GM08714 (cell line): Measurements from ENCODE around the gene PAPLN.

Experiments used
- H3K4me3 ChIP-seq: fragments of 200-500 bp; sonication (Bioruptor generic); 2 replicates; pipeline ENCODE4 v1.5.1; 2014; ENCODE audit warnings: mild to moderate bottlenecking, low read length, inconsistent platforms
- ZNF274 ChIP-seq: IDR thresholded peaks from 2 replicates; pipeline ENCODE4 v1.6.1; 2012; ENCODE audit warnings: mild to moderate bottlenecking, low read depth, low read length

PAPLN gene

GRCh38 chr14:73220634-73221033, 16.7 kb upstream of the PAPLN start:
- no peak for TF ChIP-seq ZNF274
- no peak overlapping the region for H3K4me3 ChIP-seq

DNA sequence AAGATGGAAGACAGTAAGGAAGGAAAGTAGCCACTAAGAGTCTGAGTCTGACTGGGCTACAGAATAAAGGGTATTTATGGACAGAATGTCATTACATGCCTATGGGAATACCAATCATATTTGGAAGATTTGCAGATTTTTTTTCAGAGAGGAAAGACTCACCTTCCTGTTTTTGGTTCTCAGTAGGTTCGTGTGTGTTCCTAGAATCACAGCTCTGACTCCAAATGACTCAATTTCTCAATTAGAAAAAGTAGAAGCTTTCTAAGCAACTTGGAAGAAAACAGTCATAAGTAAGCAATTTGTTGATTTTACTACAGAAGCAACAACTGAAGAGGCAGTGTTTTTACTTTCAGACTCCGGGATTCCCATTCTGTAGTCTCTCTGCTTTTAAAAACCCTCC, 15.4 kb upstream of the PAPLN start:
- TF ChIP-seq ZNF274 = no peak
- H3K4me3 ChIP-seq = no peak overlapping the region

- no peak overlapping the region for H3K4me3 ChIP-seq
- TF ChIP-seq ZNF274 = no peak
Observed at GRCh38 chr14:73223049-73223448, 14.3 kb upstream of the PAPLN start.

- no peak overlapping the region for H3K4me3 ChIP-seq
- TF ChIP-seq ZNF274 = no peak
Observed at GRCh38 chr14:73225496-73225895, 11.8 kb upstream of the PAPLN start.

DNA sequence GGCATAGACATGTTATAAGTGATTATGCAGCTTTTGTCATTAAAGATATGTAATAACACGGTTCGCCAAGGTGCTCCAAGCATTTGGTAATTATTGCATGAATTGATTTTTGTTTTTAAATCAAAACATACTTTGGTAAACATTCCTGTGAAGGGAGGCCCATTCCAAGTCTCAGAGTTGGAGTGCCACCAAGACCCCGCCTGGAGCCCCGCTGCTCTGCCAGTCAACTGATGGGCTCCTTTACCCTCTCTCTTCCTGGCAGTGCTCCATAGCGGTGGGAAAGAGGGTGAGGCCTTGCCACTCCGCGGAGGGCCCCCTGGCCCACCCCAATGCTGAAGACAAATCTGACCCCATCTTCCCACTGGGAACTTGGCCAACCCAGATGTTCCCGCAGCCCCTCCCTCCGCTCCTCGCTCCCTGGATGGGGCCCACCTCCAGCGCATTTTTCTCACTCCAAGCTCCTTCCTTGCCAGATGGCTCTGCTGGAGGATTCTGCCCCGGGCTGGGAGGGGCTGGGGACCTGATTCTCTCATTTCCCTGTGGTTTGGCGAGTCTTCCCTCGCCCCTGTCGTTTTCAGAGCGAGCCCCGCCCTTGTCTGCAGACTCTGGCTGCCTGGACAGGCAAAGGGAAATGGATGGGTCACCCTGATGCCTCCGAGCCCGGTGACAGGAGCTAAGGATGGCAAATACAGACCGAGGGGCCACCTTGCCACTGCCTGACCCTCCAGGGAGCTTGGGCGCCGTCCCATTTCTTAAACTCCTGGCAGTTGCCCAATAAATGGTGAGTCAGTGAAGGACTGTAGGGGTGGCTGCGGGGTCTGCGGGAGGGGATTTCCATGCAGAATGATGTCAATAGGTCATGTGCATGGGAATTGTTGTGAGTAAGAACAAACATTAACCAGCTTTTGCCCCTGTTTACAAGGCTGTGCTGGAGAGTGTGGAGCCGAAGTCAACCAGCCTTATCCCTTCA, 9.2 kb upstream of the PAPLN start:
- H3K4me3 ChIP-seq = no peak overlapping the region
- no peak for TF ChIP-seq ZNF274

- no peak for TF ChIP-seq ZNF274
- H3K4me3 ChIP-seq = no peak overlapping the region
Observed at GRCh38 chr14:73230051-73230450, 7.3 kb upstream of the PAPLN start.

DNA sequence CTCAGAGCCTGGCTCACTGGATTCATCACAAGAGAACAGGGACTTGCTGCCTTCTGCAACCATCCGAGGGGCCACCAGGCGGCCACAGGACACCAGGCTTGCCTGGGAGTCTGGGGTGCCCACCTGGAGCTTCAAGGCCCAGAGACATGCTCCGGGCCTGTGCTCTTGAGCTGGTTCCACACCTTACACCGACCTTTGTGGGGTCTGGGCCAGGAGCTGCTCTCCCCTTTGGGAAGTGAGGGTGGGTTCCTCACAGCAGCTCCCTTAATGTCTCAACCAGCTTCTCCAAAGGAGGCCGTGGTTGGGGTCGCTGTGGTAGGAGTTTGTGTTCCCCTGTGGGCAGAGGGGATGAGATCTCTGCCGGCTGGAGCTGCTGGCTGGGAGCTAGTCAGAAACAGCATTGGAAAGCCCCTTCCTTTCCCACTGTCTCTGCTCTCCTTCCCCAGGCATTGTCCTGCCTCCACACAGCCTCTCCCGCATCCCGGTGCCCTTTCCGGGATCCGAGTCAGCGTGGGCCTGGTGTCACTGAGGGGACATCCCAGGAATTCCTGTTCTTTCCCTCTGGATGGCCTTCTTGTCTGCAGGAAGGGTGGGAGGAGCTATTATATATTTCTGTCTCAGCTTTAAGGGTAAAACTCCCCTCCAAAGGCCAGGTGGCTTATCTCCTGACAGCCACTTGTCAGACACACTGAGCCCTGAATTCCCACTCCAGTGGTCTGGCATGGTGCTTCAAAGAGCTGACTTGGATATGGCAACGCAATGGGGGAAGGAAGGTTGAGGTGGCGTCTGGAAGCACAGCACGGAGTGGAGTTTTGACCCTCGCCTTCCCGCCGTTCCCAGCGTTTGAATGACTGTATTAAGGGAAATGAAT, 5.1 kb upstream of the PAPLN start:
- no peak overlapping the region for H3K4me3 ChIP-seq
- TF ChIP-seq ZNF274 = no peak

- no peak for TF ChIP-seq ZNF274
- H3K4me3 ChIP-seq = no peak overlapping the region
Observed at GRCh38 chr14:73232984-73233383, 4.3 kb upstream of the PAPLN start.

GRCh38 chr14:73233564-73233963, 3.7 kb upstream of the PAPLN start:
- no peak overlapping the region for H3K4me3 ChIP-seq
- no peak for TF ChIP-seq ZNF274

- TF ChIP-seq ZNF274 = no peak
- no peak overlapping the region for H3K4me3 ChIP-seq
Observed at GRCh38 chr14:73234029-73234428, 3.3 kb upstream of the PAPLN start.

GRCh38 chr14:73234586-73235394, 2.5 kb upstream of the PAPLN start:
- H3K4me3 ChIP-seq = no peak overlapping the region
- TF ChIP-seq ZNF274 = no peak

DNA sequence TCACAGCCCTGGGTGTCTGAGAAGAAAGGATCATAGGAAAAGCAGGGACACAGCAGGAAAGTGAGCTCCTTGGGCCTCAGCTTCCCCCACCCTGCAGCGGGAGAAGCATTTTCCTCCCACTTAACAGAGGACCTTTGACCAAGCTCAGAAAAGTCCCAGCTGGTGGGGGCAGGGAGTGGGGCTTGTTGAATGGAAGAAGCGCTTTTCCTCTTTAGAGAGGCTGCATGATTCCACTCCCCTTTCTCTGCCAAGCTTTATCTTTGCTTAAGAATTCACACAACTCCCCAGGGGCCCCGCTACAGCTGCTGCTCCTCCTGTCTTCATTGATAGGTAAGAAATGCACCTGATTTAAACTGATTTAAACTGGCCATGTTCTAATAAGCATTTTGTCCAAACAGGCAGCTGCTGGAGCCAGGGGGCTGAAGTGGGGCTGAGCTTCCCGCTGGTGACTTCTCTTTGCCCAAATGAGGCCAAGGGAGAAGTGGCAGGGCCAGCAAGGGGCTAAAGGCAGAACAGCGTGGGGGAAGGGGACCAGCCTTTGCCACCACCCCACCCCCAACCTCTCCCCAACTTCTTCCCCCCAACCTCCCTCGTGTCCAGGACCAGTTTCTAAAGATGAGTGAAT, 1.7 kb upstream of the PAPLN start:
- no peak for TF ChIP-seq ZNF274
- no peak overlapping the region for H3K4me3 ChIP-seq

DNA sequence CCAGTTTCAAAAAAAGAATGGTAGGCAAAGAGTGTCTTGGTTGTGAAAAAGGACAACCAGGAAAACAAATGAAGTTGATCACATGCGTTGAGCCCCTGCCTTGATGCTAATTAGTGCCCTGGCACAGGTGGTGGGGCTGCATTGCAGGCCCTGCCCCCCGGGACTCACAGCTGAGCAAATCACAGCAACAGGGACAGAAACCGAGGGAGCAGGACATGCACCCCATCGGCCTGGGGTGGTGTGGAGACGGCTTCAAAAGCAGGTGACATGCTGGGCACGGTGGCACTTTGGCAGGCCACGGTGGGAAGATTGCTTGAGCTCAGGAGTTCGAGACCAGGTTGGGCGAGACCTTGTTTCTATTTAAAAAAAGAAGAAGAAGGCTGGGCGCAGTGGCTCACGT, 1.1 kb upstream of the PAPLN start:
- no peak for TF ChIP-seq ZNF274

More for the DNA sequence above, 1.1 kb upstream of the PAPLN start:
- H3K4me3 ChIP-seq = no peak overlapping the region
